ENCODE data around the gene USP12. TPM values are rescaled to one million over a fixed set of nuclear protein-coding genes. Genes with fewer than 3 reads are reported as not detected.

Gene USP12
- total RNA-seq, 1 donor from 2014 or later = 43.9 TPM

Other genes starting within 250 kb of the USP12 start
- gene RPL21, start 79.7 kb upstream of the USP12 start, total RNA-seq = 773 and 936 TPM in 2 replicates
- 2.9 and 4.7 TPM in 2 replicates for gene RASL11A, start 99.0 kb upstream of the USP12 start, total RNA-seq

All from myocyte (in vitro differentiated cells).